IPS DF 4.7 (cell line): ENCODE results near the gene PYROXD2.

Experiments used
- DNase-seq: peaks from one replicate; pipeline ENCODE4 v3.0.0-alpha.2; 2013; ENCODE audit warnings: low spot score; ENCODE audit errors: extremely low read depth

Gene PYROXD2

GRCh38 chr10:98435178-98435577 is 20.2 kb upstream of the PYROXD2 start:
- no peak for DNase-seq

GRCh38 chr10:98433881-98434732 is 19.1 kb upstream of the PYROXD2 start:
- no peak for DNase-seq

GRCh38 chr10:98433371-98433770 is 18.4 kb upstream of the PYROXD2 start:
- DNase-seq, result no peak

DNA sequence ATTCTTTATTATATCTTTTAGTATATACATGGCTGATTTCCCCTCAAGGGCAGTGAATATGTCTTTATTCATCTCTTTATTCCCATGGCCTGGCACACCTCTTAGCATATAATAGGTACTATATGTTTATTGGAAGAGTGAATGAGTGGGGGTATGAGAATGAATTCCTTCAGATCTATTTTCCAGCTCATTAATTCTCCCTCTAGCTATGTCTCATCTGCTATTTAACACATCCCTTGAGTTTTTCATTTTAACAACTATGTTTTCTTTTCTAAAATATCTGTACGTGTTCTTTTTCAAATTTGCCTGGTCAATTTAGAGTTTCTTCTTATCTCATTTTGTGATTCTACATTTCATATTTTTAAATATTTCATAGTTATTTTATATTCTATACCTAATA is 17.3 kb upstream of the PYROXD2 start:
- no peak for DNase-seq

GRCh38 chr10:98431016-98431415 is 16.0 kb upstream of the PYROXD2 start:
- DNase-seq, result no peak

GRCh38 chr10:98430427-98430826 is 15.4 kb upstream of the PYROXD2 start:
- DNase-seq, result no peak

DNA sequence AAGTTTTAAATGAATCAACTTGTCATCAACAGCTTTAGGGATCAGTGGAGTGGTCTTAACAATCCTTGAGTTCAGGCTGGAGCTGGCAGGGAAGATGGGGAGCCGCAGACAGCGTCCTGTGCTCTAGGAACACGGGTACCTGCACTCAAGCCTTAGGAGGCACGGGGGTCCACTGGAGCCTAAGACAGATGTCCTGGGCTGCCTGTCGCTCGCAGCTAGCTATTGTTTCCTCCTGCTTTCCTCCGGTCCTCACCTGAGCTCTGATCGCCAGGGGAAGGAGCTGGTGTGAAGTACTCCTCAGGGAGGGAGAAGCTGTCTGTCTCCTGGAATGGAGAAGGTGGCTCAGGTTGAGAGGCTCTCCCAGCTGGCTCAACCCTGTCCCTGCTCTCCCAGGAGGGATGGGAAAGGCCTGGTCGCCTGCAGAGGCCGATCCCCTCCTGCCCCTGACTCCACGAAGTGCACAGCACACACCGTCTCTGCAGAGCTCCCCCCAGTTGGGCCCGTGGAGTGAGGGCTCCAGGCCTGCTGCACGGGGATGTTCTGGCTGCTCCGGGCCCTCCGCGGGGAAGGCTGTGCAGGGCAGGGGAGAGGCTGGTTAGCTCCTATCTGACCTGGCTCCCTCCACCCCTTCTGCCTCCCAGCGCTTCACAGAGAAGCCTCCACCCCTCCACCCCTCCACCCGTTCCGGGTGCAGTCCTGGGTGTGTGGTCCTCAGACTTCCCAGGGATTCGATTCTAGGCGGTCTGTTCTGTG is 14.5 kb upstream of the PYROXD2 start:
- DNase-seq, result no peak

DNA sequence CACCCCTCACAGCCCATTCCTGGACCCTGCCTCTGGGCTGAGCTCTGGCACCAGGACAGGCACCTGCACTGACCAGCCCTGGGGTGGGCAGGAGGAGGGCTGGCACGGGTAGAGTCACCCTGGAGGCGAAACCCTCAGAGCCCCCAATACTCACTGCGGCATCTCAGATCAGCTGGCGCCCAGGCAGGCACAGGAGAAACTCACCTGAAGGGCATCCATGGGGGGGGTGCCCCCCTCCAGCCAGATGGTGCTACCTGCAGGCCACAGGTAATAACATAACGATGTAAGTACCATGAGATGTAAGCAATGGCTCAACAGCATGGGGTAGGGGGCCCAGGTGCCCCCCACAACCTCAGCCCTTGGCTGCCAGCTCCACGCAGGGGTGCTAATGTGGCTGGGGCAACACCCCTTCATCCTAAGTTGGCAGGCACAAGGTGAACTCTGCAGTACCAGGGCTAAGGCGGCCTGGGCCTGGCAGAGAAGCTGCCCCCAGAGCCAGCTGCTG is 12.1 kb upstream of the PYROXD2 start:
- DNase-seq, result no peak

- DNase-seq, result no peak
Measured at GRCh38 chr10:98425511-98426352, 10.8 kb upstream of the PYROXD2 start.

DNA sequence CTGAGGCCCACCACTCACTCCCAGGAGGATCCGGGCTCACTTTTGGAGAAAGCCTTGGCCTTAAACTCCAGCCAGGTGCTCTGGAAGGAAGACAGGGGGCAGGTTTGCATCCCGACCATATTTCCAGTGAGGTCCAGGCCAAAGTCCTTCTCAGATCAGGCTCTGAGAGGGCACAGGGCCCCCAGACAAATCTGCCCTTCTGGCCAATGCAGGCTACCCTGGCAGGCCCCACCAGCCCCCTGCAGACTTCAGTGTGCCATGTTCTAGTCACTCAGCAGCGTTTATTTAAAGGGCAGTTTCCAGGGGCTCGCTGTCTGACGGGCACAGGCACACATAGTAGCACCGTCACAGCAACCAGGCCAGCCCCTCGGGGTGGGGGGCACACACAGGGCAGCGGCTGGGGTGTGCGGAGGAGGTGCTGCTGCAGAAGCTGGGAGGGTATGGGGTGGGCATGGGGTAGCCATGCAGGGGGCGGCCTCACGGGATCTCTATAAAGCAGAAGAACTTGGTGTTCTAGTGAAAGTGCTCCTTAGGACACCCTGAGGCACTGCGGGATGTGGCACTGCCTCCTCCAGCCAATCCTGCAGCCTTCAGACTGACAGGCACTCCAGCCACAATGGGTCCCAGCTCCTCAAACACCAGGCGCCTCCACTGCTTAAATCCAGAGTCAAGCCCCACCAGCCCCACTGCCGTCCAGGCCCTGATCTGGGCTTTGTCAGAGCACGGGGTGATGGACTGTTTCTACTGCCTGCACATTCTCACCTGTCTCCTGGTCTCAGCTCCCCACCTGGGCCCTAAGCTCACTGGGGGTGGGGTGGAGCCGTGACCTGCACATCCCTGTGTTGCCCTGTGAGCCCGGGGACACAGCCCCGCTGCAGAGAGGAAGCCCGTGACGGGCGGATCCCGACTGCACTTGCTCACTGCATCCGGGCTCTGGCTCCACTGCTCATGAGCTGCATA is 9.6 kb upstream of the PYROXD2 start:
- no peak for DNase-seq

GRCh38 chr10:98423691-98424120 is 8.7 kb upstream of the PYROXD2 start:
- DNase-seq, result no peak

DNA sequence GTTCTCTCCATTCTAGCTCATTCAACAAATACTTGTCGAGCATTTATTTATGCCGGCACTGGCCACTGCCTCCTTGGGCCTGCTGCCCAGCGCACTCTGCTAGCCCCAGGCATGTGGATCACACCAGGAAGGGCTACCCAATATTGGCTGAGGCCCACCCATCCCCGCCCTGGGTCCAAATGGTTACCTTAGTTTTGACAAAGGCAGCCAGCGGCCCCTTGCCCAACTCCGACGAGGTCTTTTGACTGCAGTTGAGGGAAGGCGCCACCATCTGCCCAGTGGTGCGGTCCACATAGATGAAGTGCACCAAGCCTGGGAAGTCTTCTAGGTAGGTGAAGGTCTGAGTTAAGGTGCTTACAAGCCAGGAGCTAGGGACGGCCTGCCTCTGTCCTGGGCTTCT is 7.2 kb upstream of the PYROXD2 start:
- no peak for DNase-seq

DNA sequence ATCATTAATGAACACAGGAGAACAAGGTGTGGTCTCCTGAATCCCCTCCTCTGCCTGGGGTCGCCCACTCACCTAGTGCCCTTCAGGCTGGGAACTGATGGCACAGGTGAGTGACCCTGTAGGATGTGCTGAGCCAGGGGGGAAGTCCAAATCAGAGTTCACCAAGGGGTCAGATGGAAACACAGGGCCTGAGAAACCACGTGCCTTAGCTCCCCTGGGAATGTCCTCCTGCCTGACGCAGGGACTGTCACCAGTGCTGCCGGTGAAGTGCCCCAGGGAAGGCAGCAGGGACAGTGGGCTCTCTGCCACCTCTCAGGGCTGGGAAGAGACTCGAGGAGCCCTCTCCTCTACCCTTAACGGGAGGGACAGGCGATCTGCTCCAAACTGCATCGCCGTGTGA is 5.8 kb upstream of the PYROXD2 start:
- DNase-seq, result no peak

GRCh38 chr10:98419469-98420261 is 4.7 kb upstream of the PYROXD2 start:
- no peak for DNase-seq

DNA sequence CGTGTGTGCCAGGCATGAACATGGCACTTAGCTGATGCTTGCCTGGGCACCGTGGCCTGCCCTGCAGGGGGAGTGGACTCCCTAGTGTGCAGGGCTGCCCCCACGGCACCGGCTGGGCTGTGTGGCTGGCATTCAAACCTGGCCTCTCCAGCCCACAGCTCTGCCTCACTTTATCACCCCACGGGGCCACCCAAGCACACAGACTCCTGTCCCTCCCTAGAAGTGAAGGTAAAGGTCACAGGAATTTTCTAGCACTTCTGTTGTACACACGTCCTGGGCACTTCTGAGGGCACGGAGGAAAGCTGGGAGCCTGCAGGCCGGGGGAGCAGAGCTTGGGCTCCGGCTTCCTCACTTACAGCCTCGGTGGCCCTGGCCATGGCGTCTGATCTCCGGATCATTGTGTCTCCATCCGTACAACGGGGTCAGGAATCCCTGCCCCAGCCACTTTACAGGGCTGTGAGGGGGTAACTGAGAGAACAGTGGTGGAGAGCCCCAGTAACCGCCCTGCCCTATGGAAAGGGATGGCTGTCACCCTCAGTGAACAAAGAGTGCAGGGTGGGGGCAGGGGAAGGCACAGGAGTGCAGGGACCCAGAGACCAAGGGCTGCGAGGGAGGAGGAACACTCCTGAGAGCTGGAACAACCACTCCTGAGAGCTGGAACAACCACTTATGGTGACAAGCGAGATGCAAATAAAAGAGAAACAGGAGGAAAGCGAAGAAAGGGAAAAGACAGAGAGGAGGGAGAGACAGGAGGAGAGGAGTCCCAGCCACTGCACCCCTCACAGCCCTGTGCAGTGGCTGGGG is 3.9 kb upstream of the PYROXD2 start:
- no peak for DNase-seq

DNA sequence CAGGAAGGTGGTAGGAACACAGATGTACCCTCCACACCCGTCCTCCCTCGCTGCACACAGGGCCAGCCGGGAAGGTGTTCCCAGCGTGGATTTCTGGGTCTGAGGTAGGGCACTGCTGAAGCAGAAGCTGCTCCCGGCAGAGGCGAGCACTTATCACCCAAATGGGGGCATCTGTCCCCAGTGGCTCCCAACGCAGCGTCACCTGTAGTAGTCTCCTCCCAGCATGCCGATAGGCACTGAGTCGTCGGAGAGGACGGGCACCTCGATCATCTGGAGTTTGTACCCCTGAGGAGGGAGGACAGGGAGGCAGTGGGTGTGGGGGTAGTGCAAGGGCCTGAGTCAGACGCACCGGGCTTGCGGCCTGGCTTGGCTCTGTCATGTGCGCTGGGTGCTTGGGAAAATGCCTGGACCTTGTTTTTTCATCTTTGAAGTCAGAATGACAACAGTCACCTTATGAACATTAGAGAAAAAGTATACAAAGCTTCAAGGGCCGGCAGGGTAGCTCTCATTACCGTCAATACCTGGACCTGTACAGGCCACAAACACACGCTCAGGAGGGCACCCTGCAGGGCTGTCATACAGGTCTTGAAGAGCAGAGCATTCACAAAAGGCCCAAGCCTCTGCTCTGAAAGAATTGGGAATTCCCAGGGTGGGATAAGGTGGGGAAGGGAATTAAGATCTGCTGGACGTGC is 3.1 kb upstream of the PYROXD2 start:
- no peak for DNase-seq

GRCh38 chr10:98417481-98417959 is 2.5 kb upstream of the PYROXD2 start:
- DNase-seq, result no peak
